ENCODE data around the gene LYST. TPM values are rescaled to one million over a fixed set of nuclear protein-coding genes. Genes with fewer than 3 reads are reported as not detected.

The LYST gene
- total and polyA plus RNA-seq, 10 of the 15 experiments (the other 5 are each of a cell fraction or from before 2014, with no cell fraction given) = 3.3 to 28.1 (median 5.6) TPM

DNA sequence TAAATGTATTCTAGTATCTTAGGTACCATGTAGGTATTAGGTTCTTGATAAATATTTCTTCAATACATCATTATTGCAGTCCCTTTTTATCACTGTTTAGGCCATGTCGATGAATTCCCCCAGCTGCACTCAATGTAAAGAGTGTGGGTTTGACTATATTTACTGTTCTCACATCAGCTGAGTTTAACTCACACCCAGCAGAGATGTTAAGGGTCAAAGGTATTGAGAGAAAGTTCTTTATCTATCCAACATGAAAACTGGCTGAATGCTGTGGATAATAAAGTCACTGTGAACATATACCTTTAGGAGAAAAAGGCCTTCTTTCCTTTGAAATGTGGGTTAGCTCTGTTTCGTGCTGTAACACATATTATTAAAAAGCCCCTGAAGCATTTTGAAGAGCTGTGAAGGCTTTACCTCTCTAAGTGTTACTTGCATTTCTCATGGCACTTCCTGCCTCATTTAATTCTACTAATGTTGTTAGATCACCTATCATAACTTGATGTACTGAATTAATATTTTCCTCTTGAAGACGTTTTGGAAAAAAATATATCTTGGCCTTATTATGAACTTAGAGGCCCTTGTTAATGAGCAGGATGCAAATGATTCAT, 19.1 kb upstream of the LYST start:
- RAD21 ChIA-PET (ENCODE audit: unreplicated experiment) = interaction anchor here (0.8 to 8.3 kb wide), 7 partner anchors 18 to 86 kb away, joined by 3 to 52 read pairs (median 3); partner anchors contain the start of gene LYST
- TF ChIP-seq RELB (IDR thresholded peaks at IDR 0.05; ENCODE audit: low read depth) (peak; percentile 39; the same call in 1 of the 2 replicates), NR2C1 (IDR thresholded peaks at IDR 0.05) (peak; percentile 61; the same call in 1 of the 2 replicates), EP300 (IDR thresholded peaks at IDR 0.05; ENCODE audit: borderline replicate concordance in 1 of 2, control insufficient read depth in 1 of 2, low read depth in 2 of 2, low read length in 2 of 2) (0 out of 4 replicates have a peak, but pooled peaks of 1 of the 2 experiments have one; percentile 20), NR2F1 (conservative IDR thresholded peaks at IDR 0.05) (peak; percentile 42; the same call in 1 of the 2 replicates), RAD21 (IDR thresholded peaks at IDR 0.05; ENCODE audit: insufficient read depth, low read depth, low read length) (no peak), DPF2 (IDR thresholded peaks at IDR 0.05) (0 out of 2 replicates have a peak, but pooled peaks have one; percentile 27), NFXL1 (IDR thresholded peaks at IDR 0.05; ENCODE audit: borderline replicate concordance) (no peak), MTA2 (IDR thresholded peaks at IDR 0.05; ENCODE audit: low read depth) (peak; percentile 9; the same call in 1 of the 2 replicates)
- Histone ChIP-seq H3K79me2 (ENCODE audit: control insufficient read depth, insufficient read depth, low read length) (peaks cover 22% of the 10 kb centered on the region), H3K4me1 (ENCODE audit: control insufficient read depth, insufficient read depth, low read length) (peaks cover 25% of the 10 kb centered on the region), H3K4me3 (no peak overlapping the region), H3K4me2 (ENCODE audit: control insufficient read depth, insufficient read depth) (no peak overlapping the region), H3K9me3 (replicated peaks; ENCODE audit: control insufficient read depth, insufficient read depth, low read length) (no peaks in the 10 kb centered on the region), H3K27ac (ENCODE audit: control insufficient read depth, insufficient read depth) (no peak overlapping the region), H2AFZ (ENCODE audit: control insufficient read depth, low read depth, low read length) (no peak overlapping the region; the same call in 1 of the 2 replicates), H3K9ac (ENCODE audit: control insufficient read depth, insufficient read depth, low read length) (no peak overlapping the region), H3K27me3 (replicated peaks in 1 of 2; ENCODE audit: control insufficient read depth in 2 of 2, insufficient read depth in 2 of 2, low read length in 1 of 2) (no peaks in the 10 kb centered on the region), H3K36me3 (ENCODE audit: control insufficient read depth in 2 of 2, insufficient read depth in 2 of 2, low read length in 1 of 2) (no peaks in the 10 kb centered on the region), H4K20me1 (ENCODE audit: control insufficient read depth, insufficient read depth) (no peaks in the 10 kb centered on the region)
- in situ Hi-C loops (cut with MboI) = loop anchor here (10.0 kb wide), 2 partner anchors 269 to 399 kb away; partner anchors contain the start of gene ERO1B
- no TSS peak for BruUV-seq (replicated peaks)
- POLR2A ChIA-PET = interaction anchor here (0.6 to 6.0 kb wide), 6 partner anchors 10 to 38 kb away, joined by 3 to 64 read pairs (median 4); partner anchors contain the start of gene LYST
- no peak for ATAC-seq
- 98% methylated on average over 3 of the region's 3 CpGs for WGBS (ENCODE audit: insufficient coverage, insufficient replicate concordance, low lambda C conversion rate, missing lambda C conversion rate)
- no peak for DNase-seq (ENCODE audit: low read depth, low spot score)
- SMC1A ChIA-PET (ENCODE audit: uncharacterized antibody, unreplicated experiment) = interaction anchor here (0.6 to 6.0 kb wide), 14 partner anchors 8 to 86 kb away, joined by 3 to 84 read pairs (median 4); partner anchors contain the start of gene LYST
- intact Hi-C loops (cut with micrococcal nuclease; ENCODE audit: unreplicated experiment) = loop anchor here (5.0 kb wide), 1 partner anchor 47 kb away; no protein-coding TSS in a partner anchor
- CTCF ChIA-PET = interaction anchor here (1.1 to 1.9 kb wide), 3 partner anchors 9 to 86 kb away, joined by 3 to 9 read pairs (median 3); no protein-coding TSS in a partner anchor
- no peak for FAIRE-seq
